Measurements from ENCODE around the gene SMAD7.
A peak's percentile ranks its signal among the peaks of the same experiment; 100 is the strongest.

DNA sequence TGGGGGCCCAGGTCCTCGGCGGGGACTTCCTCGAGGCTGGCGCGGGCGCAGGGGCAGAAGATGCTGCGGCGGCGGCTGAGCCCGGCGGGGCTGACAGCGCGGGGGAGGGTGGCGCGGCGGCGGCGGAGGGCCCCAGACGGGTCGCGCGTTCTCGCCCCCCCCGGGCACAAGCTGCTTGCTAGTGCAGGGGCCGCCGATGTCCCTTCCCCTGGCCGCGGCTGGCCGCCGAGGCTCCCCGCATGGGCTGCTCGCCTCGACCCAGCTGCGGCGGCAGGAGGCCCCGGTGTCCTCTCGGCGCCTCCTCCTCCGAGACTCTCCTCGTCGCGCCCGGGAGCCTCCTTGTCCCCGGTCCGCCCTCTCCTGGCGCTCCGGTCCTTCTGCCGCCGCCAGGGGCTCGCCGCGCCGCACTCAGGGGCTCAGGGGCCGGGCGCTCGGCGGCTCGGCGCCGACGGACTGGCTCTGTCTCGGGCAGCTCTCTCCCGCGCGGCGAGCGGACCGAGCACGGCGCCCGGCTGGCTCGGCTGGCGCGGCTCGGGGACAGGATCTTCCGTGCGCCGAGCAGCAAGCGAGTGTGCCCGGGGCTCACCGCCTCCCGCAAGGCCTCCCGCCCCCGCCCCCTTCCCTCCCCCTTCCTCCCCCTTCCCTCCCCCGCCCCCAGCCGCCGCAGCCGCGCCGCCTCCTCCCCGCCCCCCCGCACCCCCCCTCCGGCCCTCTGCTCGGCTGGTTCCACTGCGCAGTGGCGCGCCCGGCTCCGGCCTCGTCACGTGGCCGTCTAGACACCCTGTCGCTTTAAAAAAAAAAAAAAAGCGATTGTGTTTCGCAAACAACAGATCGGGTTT, 902 bp upstream of the SMAD7 start:
- TF ChIP-seq, protein P1, sequence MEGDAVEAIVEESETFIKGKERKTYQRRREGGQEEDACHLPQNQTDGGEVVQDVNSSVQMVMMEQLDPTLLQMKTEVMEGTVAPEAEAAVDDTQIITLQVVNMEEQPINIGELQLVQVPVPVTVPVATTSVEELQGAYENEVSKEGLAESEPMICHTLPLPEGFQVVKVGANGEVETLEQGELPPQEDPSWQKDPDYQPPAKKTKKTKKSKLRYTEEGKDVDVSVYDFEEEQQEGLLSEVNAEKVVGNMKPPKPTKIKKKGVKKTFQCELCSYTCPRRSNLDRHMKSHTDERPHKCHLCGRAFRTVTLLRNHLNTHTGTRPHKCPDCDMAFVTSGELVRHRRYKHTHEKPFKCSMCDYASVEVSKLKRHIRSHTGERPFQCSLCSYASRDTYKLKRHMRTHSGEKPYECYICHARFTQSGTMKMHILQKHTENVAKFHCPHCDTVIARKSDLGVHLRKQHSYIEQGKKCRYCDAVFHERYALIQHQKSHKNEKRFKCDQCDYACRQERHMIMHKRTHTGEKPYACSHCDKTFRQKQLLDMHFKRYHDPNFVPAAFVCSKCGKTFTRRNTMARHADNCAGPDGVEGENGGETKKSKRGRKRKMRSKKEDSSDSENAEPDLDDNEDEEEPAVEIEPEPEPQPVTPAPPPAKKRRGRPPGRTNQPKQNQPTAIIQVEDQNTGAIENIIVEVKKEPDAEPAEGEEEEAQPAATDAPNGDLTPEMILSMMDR (IDR thresholded peaks at IDR 0.05), result peak; percentile 26 to 41 (median 32)
- peak; percentile 55 to 90 for TF ChIP-seq POLR2AphosphoS5 (IDR thresholded peaks at IDR 0.05)

Measured in esophagus muscularis mucosa (tissue), 3 donors.